Fibroblast of gingiva (primary cell): Measurements from ENCODE around the gene NUPR1.
"Not testable (repeated sequence)": the region's sequence is repeated elsewhere in the genome, so short reads cannot be mapped to it uniquely, and the experiment has no call there.

Source experiments
- DNase-seq: peaks from one replicate; pipeline ENCODE4 v3.0.0-alpha.2; 2011; ENCODE audit warnings: low read depth

The NUPR1 gene

GRCh38 chr16:28554634-28555423, 16.1 kb upstream of the NUPR1 start:
- no peak for DNase-seq

- DNase-seq: peak; percentile 91
Measured at GRCh38 chr16:28553776-28554633, 15.2 kb upstream of the NUPR1 start, which contains the start of gene SGF29. SGF29 (plus strand) TSS chr16:28553920; CDS start chr16:28581070, 27,150 bp downstream.

GRCh38 chr16:28549301-28549899, 10.6 kb upstream of the NUPR1 start:
- DNase-seq: peak; percentile 47

- no peak for DNase-seq
Measured at GRCh38 chr16:28548306-28548802, 9.6 kb upstream of the NUPR1 start.

- no peak for DNase-seq
Measured at GRCh38 chr16:28546626-28547025, 7.9 kb upstream of the NUPR1 start.

- not testable (repeated sequence) for DNase-seq
Measured at GRCh38 chr16:28545964-28546363, 7.2 kb upstream of the NUPR1 start.

- no peak for DNase-seq
Measured at GRCh38 chr16:28544998-28545397, 6.2 kb upstream of the NUPR1 start.

- DNase-seq: no peak
Measured at GRCh38 chr16:28543072-28543471, 4.3 kb upstream of the NUPR1 start.

GRCh38 chr16:28542646-28543045, 3.9 kb upstream of the NUPR1 start:
- DNase-seq: no peak

GRCh38 chr16:28540346-28540745, 1.6 kb upstream of the NUPR1 start:
- no peak for DNase-seq

GRCh38 chr16:28537964-28538732, 626 bp downstream of the NUPR1 start:
- DNase-seq: no peak

- no peak for DNase-seq
Measured at GRCh38 chr16:28537076-28537475, 1.7 kb downstream of the NUPR1 start.

- peak; percentile 92 for DNase-seq
Measured at GRCh38 chr16:28534542-28535373, 4.0 kb downstream of the NUPR1 start.

GRCh38 chr16:28532940-28533647, 5.7 kb downstream of the NUPR1 start:
- DNase-seq: no peak

- peak; percentile 34 for DNase-seq
Measured at GRCh38 chr16:28531777-28532744, 6.7 kb downstream of the NUPR1 start.

- no peak for DNase-seq
Measured at GRCh38 chr16:28529124-28529523, 9.7 kb downstream of the NUPR1 start.

GRCh38 chr16:28528463-28528867, 10.3 kb downstream of the NUPR1 start:
- DNase-seq: no peak

- DNase-seq: no peak
Measured at GRCh38 chr16:28527985-28528384, 10.8 kb downstream of the NUPR1 start.
